Stimulated activated naive B cell treated with anti-CD40 and anti-IgM and Interleukin-4, amounts not matched to agents 10 μg/mL and 1 μg/mL and 100 μg/mL, for 72 hours (primary cell): ENCODE data around the gene PGA3.
"Not testable (repeated sequence)": the region's sequence is repeated elsewhere in the genome, so short reads cannot be mapped to it uniquely, and the experiment has no call there.

Experiments used
- ATAC-seq, 2 donors: fragments of 150-1000 bp; cut with Tn5 transposase; replicated peaks; 2 replicates each; pipeline ENCODE4 v1.10.0; 2021; ENCODE audit warnings: moderate library complexity in 1 of 2
- DNase-seq: peaks from one replicate; pipeline ENCODE4 v3.0.0; 2021
- H3K27ac Mint-ChIP-seq: one replicate; pipeline ENCODE4 v1.8.0; 2022; ENCODE audit warnings: mild to moderate bottlenecking, mixed read lengths
- H3K27me3 Mint-ChIP-seq, 2 donors: one replicate each; pipeline ENCODE4 v1.8.0; 2022; ENCODE audit warnings: mixed read lengths in 2 of 2
- H3K36me3 Mint-ChIP-seq, 2 donors: one replicate each; pipeline ENCODE4 v1.8.0; 2022; ENCODE audit warnings: mixed read lengths in 2 of 2, mild to moderate bottlenecking in 1 of 2
- H3K4me1 Mint-ChIP-seq, 2 donors: one replicate each; pipeline ENCODE4 v1.8.0; 2022; ENCODE audit warnings: mixed read lengths in 2 of 2, mild to moderate bottlenecking in 1 of 2
- H3K4me3 Mint-ChIP-seq, 2 donors: one replicate each; pipeline ENCODE4 v1.8.0; 2022; ENCODE audit warnings: mild to moderate bottlenecking in 2 of 2, mixed read lengths in 2 of 2, moderate library complexity in 1 of 2
- H3K9me3 Mint-ChIP-seq, 2 donors: one replicate each; pipeline ENCODE4 v1.8.0; 2022; ENCODE audit warnings: mixed read lengths in 2 of 2, mild to moderate bottlenecking in 1 of 2

Gene PGA3

GRCh38 chr11:61232548-61233145, 29.3 kb downstream of the PGA3 start:
- ATAC-seq: peak; percentile 83 to 84
- H3K27me3 Mint-ChIP-seq, H3K9me3 Mint-ChIP-seq, H3K4me3 Mint-ChIP-seq, DNase-seq, H3K36me3 Mint-ChIP-seq, H3K27ac Mint-ChIP-seq, H3K4me1 Mint-ChIP-seq: not testable (repeated sequence)

GRCh38 chr11:61237130-61237529, 33.8 kb downstream of the PGA3 start:
- not testable (repeated sequence) for H3K4me1 Mint-ChIP-seq, DNase-seq, H3K36me3 Mint-ChIP-seq, H3K4me3 Mint-ChIP-seq, H3K27ac Mint-ChIP-seq, H3K27me3 Mint-ChIP-seq, ATAC-seq, H3K9me3 Mint-ChIP-seq

GRCh38 chr11:61240288-61240687, 37.0 kb downstream of the PGA3 start:
- H3K36me3 Mint-ChIP-seq, H3K4me1 Mint-ChIP-seq, H3K27me3 Mint-ChIP-seq, DNase-seq, H3K27ac Mint-ChIP-seq, H3K9me3 Mint-ChIP-seq, ATAC-seq, H3K4me3 Mint-ChIP-seq: not testable (repeated sequence)

GRCh38 chr11:61240875-61241274, 37.6 kb downstream of the PGA3 start, which contains the start of gene PGA5:
PGA5 (plus strand) TSS chr11:61241175; CDS start chr11:61241227, 52 bp downstream.
- DNase-seq, H3K36me3 Mint-ChIP-seq, H3K27me3 Mint-ChIP-seq, H3K9me3 Mint-ChIP-seq, H3K27ac Mint-ChIP-seq, H3K4me3 Mint-ChIP-seq, H3K4me1 Mint-ChIP-seq, ATAC-seq: not testable (repeated sequence)

GRCh38 chr11:61241526-61241925, 38.2 kb downstream of the PGA3 start:
- not testable (repeated sequence) for H3K4me1 Mint-ChIP-seq, H3K27ac Mint-ChIP-seq, H3K9me3 Mint-ChIP-seq, H3K27me3 Mint-ChIP-seq, H3K36me3 Mint-ChIP-seq, ATAC-seq, H3K4me3 Mint-ChIP-seq, DNase-seq

GRCh38 chr11:61245284-61245964, 42.1 kb downstream of the PGA3 start:
- not testable (repeated sequence) for H3K27ac Mint-ChIP-seq, H3K4me1 Mint-ChIP-seq, H3K27me3 Mint-ChIP-seq, H3K9me3 Mint-ChIP-seq, ATAC-seq, H3K4me3 Mint-ChIP-seq, DNase-seq, H3K36me3 Mint-ChIP-seq

GRCh38 chr11:61248071-61248470, 44.8 kb downstream of the PGA3 start:
- not testable (repeated sequence) for H3K27ac Mint-ChIP-seq, H3K4me1 Mint-ChIP-seq, ATAC-seq, H3K27me3 Mint-ChIP-seq, H3K36me3 Mint-ChIP-seq, DNase-seq, H3K4me3 Mint-ChIP-seq, H3K9me3 Mint-ChIP-seq

- not testable (repeated sequence) for H3K27me3 Mint-ChIP-seq, DNase-seq, H3K27ac Mint-ChIP-seq, H3K9me3 Mint-ChIP-seq, H3K4me1 Mint-ChIP-seq, H3K36me3 Mint-ChIP-seq, H3K4me3 Mint-ChIP-seq, ATAC-seq
Observed at GRCh38 chr11:61249201-61249600, 45.9 kb downstream of the PGA3 start.

GRCh38 chr11:61250796-61251765, 47.8 kb downstream of the PGA3 start:
- not testable (repeated sequence) for H3K9me3 Mint-ChIP-seq, ATAC-seq

GRCh38 chr11:61252332-61252731, 49.0 kb downstream of the PGA3 start:
- H3K4me1 Mint-ChIP-seq, H3K4me3 Mint-ChIP-seq, H3K27ac Mint-ChIP-seq, DNase-seq, H3K9me3 Mint-ChIP-seq, H3K27me3 Mint-ChIP-seq, H3K36me3 Mint-ChIP-seq: not testable (repeated sequence)
- ATAC-seq: peak; percentile 67 to 72

More at GRCh38 chr11:61250796-61251765, 47.8 kb downstream of the PGA3 start:
- H3K4me3 Mint-ChIP-seq, H3K27me3 Mint-ChIP-seq, DNase-seq, H3K4me1 Mint-ChIP-seq, H3K36me3 Mint-ChIP-seq, H3K27ac Mint-ChIP-seq: not testable (repeated sequence)

- no peak overlapping the region for H3K27ac Mint-ChIP-seq
- DNase-seq (peak; percentile 57), ATAC-seq (peak; percentile 90)
- H3K36me3 Mint-ChIP-seq: peaks cover 4 to 9% of the 10 kb centered on the region in 2 donors
- H3K4me3 Mint-ChIP-seq: no peak overlapping the region
- H3K4me1 Mint-ChIP-seq: peaks cover 0 to 5% of the 10 kb centered on the region in 2 donors
- no peaks in the 10 kb centered on the region for H3K27me3 Mint-ChIP-seq
- no peaks in the 10 kb centered on the region for H3K9me3 Mint-ChIP-seq
Observed at GRCh38 chr11:61254403-61255025, 51.2 kb downstream of the PGA3 start.

GRCh38 chr11:61256710-61257482, 53.6 kb downstream of the PGA3 start:
- H3K9me3 Mint-ChIP-seq: no peaks in the 10 kb centered on the region
- no peaks in the 10 kb centered on the region for H3K27me3 Mint-ChIP-seq
- ATAC-seq (no peak), DNase-seq (no peak)
- H3K4me1 Mint-ChIP-seq: no peaks in the 10 kb centered on the region
- peaks cover 7 to 9% of the 10 kb centered on the region in 2 donors for H3K36me3 Mint-ChIP-seq
- H3K27ac Mint-ChIP-seq: no peak overlapping the region
- H3K4me3 Mint-ChIP-seq: no peak overlapping the region

- ATAC-seq (no peak), DNase-seq (no peak)
- H3K4me3 Mint-ChIP-seq: no peak overlapping the region
- peaks cover 8 to 10% of the 10 kb centered on the region in 2 donors for H3K36me3 Mint-ChIP-seq
- peak overlapping the region; percentile 80 for H3K27ac Mint-ChIP-seq
- no peaks in the 10 kb centered on the region for H3K4me1 Mint-ChIP-seq
- no peaks in the 10 kb centered on the region for H3K27me3 Mint-ChIP-seq
- no peaks in the 10 kb centered on the region for H3K9me3 Mint-ChIP-seq
Observed at GRCh38 chr11:61258546-61258945, 55.2 kb downstream of the PGA3 start.
